ENCODE data around the gene FAM162A.

The FAM162A gene

DNA sequence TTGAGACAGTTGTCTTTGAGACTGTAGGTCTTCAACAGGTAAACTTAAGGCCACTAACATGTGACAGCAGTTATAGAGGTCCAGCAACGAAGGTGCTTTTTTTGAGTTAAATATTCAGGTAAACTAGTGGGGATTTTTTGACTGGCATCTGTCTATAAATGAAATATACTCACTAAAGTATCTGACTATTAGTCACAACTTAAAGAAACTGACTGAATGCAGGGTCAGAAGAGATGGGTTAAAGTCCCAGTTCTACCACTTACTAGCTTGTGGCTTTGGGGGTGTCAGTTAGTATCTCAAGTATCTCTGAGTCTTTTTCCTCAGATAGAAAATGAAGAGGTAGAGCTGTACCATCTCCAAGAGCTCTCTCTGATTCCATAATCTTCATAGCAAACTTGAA lies 18.9 kb upstream of the FAM162A start:
- TF ChIP-seq, protein P1, sequence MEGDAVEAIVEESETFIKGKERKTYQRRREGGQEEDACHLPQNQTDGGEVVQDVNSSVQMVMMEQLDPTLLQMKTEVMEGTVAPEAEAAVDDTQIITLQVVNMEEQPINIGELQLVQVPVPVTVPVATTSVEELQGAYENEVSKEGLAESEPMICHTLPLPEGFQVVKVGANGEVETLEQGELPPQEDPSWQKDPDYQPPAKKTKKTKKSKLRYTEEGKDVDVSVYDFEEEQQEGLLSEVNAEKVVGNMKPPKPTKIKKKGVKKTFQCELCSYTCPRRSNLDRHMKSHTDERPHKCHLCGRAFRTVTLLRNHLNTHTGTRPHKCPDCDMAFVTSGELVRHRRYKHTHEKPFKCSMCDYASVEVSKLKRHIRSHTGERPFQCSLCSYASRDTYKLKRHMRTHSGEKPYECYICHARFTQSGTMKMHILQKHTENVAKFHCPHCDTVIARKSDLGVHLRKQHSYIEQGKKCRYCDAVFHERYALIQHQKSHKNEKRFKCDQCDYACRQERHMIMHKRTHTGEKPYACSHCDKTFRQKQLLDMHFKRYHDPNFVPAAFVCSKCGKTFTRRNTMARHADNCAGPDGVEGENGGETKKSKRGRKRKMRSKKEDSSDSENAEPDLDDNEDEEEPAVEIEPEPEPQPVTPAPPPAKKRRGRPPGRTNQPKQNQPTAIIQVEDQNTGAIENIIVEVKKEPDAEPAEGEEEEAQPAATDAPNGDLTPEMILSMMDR (IDR thresholded peaks at IDR 0.05), result no peak
- TF ChIP-seq ZFX (IDR thresholded peaks at IDR 0.05; ENCODE audit: borderline replicate concordance), result no peak
- H3K27ac ChIP-seq, result peak overlapping the region; percentile 91

DNA sequence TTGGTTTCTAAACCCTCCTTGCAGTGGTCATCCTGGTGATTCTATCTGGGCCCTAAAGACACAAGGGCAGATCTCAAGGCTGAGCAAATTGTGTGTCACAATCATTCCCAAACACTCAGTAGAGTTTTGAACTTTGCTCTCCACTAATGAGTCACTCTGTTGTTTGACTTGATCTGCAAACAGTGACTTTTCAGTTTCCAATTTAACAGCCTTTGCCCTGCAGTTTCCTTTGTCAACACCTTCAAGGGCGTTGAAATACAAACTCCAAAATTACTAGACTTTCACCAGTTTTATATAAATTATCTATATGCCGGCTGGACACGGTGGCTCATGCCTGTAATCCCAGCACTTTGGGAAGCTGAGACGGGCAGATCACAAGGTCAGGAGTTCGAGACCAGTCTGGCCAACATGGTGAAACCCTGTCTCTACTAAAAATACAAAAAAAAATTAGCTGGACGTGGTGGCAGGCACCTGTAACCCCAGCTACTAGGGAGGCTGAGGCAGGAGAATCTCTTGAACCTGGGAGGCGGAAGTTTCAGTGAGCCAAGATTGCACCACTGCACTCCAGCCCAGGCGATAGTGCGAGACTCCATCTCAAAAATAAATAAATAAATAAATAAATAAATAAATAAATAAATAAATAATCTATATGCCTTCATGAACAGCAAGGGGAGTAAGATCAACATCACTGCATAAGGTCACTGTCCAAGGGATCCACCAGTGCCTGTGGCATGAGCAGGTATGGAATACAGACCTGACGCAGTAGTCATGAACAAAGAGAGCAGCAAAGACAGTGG lies 18.2 kb upstream of the FAM162A start:
- H3K27ac ChIP-seq, result peak overlapping the region; percentile 91

DNA sequence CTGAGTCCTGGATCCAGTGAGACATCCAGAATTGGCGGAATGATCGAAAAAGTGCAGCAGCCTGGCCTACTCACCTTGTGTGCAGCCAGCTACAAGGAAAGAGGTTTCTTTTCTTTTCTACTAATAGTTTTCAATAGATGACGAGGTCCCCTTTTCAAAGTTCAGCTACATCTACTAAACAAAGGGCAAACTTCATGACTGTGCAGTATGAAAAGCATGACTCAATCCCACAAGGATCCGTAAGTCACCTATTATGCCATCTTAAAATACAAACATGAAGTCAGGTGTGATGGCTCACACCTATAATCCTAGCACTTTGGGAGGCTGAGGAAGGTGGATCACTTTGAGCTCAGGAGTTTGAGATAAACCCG lies 17.6 kb upstream of the FAM162A start:
- TF ChIP-seq ZFX (IDR thresholded peaks at IDR 0.05; ENCODE audit: borderline replicate concordance), result no peak
- TF ChIP-seq, protein P1 (IDR thresholded peaks at IDR 0.05), result no peak
- peak overlapping the region; percentile 91 for H3K27ac ChIP-seq

DNA sequence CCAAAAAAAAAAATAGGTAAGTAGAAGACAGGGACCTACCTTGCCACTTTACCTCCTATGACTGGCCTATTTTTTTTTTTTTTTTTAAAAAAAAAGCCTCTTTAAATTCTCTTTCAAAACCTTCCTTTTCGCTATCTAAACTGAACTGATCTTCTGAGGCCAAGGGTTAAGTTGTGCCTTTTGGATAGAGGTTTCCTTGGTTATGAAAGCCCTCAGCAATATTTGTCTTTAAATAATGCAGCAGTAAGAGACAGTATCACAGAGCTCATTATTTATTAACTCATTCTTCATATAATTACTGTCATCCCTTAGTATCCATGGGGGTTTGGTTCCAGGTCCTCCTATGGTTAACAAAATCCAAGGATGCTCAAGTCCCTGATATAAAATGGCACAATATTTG lies 9.9 kb upstream of the FAM162A start:
- no peak for TF ChIP-seq ZFX (IDR thresholded peaks at IDR 0.05; ENCODE audit: borderline replicate concordance)
- TF ChIP-seq, protein P1 (IDR thresholded peaks at IDR 0.05), result no peak
- no peak overlapping the region for H3K27ac ChIP-seq

DNA sequence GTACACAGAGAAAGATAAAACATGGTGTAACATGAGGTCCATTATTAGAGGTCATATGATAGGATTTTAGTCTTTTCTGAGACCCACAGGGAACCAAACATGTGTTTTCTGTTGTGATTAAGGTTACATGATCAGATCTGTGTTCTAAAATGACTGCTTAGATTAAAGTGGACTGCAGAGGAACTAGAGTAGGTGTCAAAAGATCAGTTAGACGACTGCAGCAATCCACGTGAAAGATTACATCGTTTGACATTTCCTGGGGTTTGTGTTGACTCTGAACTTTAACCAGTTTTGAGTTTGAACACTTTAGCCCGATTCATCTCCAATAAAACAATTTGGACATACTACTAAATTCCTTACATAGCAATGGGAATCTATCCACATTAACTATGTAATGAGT lies 6.0 kb upstream of the FAM162A start:
- H3K27ac ChIP-seq, result no peak overlapping the region
- TF ChIP-seq ZFX (IDR thresholded peaks at IDR 0.05; ENCODE audit: borderline replicate concordance), result no peak
- TF ChIP-seq, protein P1 (IDR thresholded peaks at IDR 0.05), result no peak

DNA sequence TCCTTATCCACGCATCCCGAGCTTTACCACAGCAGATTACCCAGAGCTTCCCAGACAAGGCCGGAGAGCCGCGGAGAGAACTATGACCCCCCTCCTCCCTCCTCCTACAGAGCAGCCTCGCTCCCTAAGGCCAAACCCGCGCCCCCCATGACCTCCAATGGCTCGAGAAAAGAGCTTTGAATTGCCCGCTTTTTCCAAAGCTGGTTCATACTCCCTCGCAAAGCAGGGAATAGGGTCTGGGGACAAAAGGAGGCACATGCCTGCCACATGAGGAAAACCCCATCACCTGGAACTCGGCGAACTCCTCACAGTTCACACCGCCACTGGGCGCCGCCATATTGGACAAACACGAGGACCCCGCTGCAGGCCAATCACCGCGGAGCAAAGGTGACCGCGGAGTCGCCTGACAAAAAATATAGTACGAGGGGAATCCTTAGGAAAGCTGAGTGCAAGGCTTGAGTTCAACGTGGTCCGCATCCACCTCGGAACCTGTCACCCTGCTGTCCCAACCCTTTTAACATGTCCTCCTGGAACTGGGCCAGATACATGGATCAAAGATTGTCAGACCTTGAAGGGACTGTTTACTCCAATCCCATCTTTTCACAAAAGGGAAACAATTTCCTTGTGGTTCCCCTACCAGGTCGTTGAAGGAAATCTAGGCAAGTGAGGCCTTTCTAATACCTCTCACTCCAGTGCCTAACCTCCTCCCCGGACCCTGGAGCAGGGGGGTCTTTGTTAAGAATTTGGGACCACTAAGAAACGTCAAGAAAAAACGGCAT lies 905 bp upstream of the FAM162A start, which contains the start of gene MIX23:
TSS of gene MIX23 (minus strand) at position 344 of the 779 bp plus-strand sequence. CDS start at position 337, 7 bp downstream.
- peak within 1 kb of the TSS; percentile 87 for H3K27ac ChIP-seq
- TF ChIP-seq, protein P1 (IDR thresholded peaks at IDR 0.05), result no peak
- TF ChIP-seq ZFX (IDR thresholded peaks at IDR 0.05; ENCODE audit: borderline replicate concordance), result no peak

DNA sequence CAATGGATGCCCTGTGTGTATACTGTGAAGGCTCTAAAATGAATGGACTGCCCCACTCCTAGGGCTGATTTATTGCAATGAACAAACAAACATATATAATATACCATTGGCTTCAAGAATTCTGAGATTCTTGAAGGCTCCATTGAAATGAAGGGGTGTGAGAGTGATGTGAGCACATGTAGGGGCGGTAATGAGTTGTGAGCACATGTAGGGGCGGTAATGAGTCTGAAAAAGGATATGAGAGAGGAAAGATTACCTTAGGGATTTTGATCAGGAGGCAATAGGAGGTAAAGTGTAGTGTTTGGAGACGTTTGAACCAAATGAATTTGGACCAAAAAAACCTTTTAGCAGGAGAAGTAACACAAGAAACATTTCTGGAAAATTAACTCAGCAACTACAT lies 3.7 kb downstream of the FAM162A start:
- TF ChIP-seq ZFX (IDR thresholded peaks at IDR 0.05; ENCODE audit: borderline replicate concordance), result no peak
- peak overlapping the region; percentile 59 for H3K27ac ChIP-seq

DNA sequence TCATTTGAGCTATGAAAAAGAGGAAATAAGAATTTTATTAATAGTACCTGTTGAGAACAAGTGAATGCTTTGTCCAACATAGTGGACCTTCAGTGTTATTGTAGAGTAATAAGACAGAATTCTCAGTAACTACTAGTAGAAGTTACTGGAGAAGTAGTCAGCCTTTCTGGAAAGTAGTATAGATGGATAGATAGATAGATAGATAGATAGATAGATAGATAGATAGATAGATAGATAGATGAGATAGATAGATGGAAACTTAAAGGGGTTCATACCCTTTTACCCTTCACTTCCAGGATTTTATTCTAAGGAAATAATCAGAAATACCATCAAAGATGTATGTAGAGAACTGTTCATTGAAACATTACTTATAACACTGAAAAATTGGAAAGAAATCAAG lies 5.2 kb downstream of the FAM162A start:
- TF ChIP-seq, protein P1 (IDR thresholded peaks at IDR 0.05), result no peak
- no peak for TF ChIP-seq ZFX (IDR thresholded peaks at IDR 0.05; ENCODE audit: borderline replicate concordance)
- no peak overlapping the region for H3K27ac ChIP-seq
